H9 (cell line): Measurements from ENCODE around the gene PRKCA. TPM values are rescaled to one million over a fixed set of nuclear protein-coding genes. Genes with fewer than 3 reads are reported as not detected.

Experiments
- DNase-seq: peaks from one replicate; pipeline ENCODE4 v3.0.0-alpha.2; 2017
- H2AFZ ChIP-seq: one replicate; pipeline ENCODE4 v1.6.1; 2013; ENCODE audit warnings: mild to moderate bottlenecking, low read length, control low read depth, moderate library complexity
- H2AK5ac ChIP-seq: 2 replicates; pipeline ENCODE4 v1.6.1; 2013; ENCODE audit warnings: low read length, control low read depth, mixed read lengths; ENCODE audit not compliant: insufficient read length
- H2BK120ac ChIP-seq: one replicate; pipeline ENCODE4 v1.6.1; 2013; ENCODE audit warnings: low read depth, mild to moderate bottlenecking, low read length, control low read depth, inconsistent platforms; ENCODE audit not compliant: poor library complexity, severe bottlenecking
- H2BK12ac ChIP-seq: 2 replicates; pipeline ENCODE4 v1.6.1; 2013; ENCODE audit warnings: low read length, control low read depth, mixed read lengths, low read depth; ENCODE audit not compliant: insufficient read length
- H2BK15ac ChIP-seq: 2 replicates; pipeline ENCODE4 v1.6.1; 2013; ENCODE audit warnings: low read depth, low read length, control low read depth
- H2BK20ac ChIP-seq: one replicate; pipeline ENCODE4 v1.6.1; 2013; ENCODE audit warnings: low read depth, mild to moderate bottlenecking, low read length, control low read depth, inconsistent platforms; ENCODE audit not compliant: poor library complexity, severe bottlenecking
- H2BK5ac ChIP-seq: 2 replicates; pipeline ENCODE4 v1.6.1; 2013; ENCODE audit warnings: low read length, control low read depth, mixed read lengths; ENCODE audit not compliant: insufficient read length
- H3K14ac ChIP-seq: 2 replicates; pipeline ENCODE4 v1.6.1; 2013; ENCODE audit warnings: low read length, control low read depth; ENCODE audit not compliant: insufficient read depth
- H3K18ac ChIP-seq: 2 replicates; pipeline ENCODE4 v1.6.1; 2013; ENCODE audit warnings: low read depth, mild to moderate bottlenecking, mixed read lengths, low read length, control low read depth; ENCODE audit not compliant: insufficient read length
- H3K23ac ChIP-seq: 2 replicates; pipeline ENCODE4 v1.6.1; 2013; ENCODE audit warnings: low read length, control low read depth, mixed read lengths, low read depth; ENCODE audit not compliant: insufficient read length
- H3K23me2 ChIP-seq: 2 replicates; pipeline ENCODE4 v1.6.1; 2013; ENCODE audit warnings: low read depth, mild to moderate bottlenecking, mixed read lengths, low read length, control low read depth; ENCODE audit not compliant: insufficient read length, poor library complexity, severe bottlenecking
- H3K27ac ChIP-seq: 2 replicates; pipeline ENCODE4 v1.5.1; 2013; ENCODE audit warnings: low read length, control low read depth, mixed read lengths, low read depth; ENCODE audit not compliant: insufficient read length
- H3K27me3 ChIP-seq: 2 replicates; pipeline ENCODE4 v1.6.1; 2013; ENCODE audit warnings: low read length, control low read depth, inconsistent platforms; ENCODE audit not compliant: insufficient read depth
- H3K4ac ChIP-seq: 2 replicates; pipeline ENCODE4 v1.6.1; 2013; ENCODE audit warnings: low read depth, mild to moderate bottlenecking, control low read depth, inconsistent platforms, low read length, moderate library complexity
- H3K4me1 ChIP-seq: 2 replicates; pipeline ENCODE4 v1.6.1; 2013; ENCODE audit warnings: low read length, control low read depth, inconsistent platforms; ENCODE audit not compliant: insufficient read depth
- H3K4me2 ChIP-seq: 2 replicates; pipeline ENCODE4 v1.6.1; 2013; ENCODE audit warnings: low read length, control low read depth, mixed read lengths; ENCODE audit not compliant: insufficient read length, insufficient read depth
- H3K56ac ChIP-seq: 2 replicates; pipeline ENCODE4 v1.6.1; 2013; ENCODE audit warnings: low read depth, mild to moderate bottlenecking, mixed read lengths, low read length, control low read depth; ENCODE audit not compliant: insufficient read length
- H3K79me1 ChIP-seq: 2 replicates; pipeline ENCODE4 v1.6.1; 2013; ENCODE audit warnings: low read depth, mild to moderate bottlenecking, moderate library complexity, low read length, control low read depth, inconsistent platforms; ENCODE audit not compliant: insufficient read depth, poor library complexity, severe bottlenecking
- H3K79me2 ChIP-seq: 2 replicates; pipeline ENCODE4 v1.6.1; 2013; ENCODE audit warnings: low read length, control low read depth, inconsistent platforms; ENCODE audit not compliant: insufficient read depth
- H3K9ac ChIP-seq: 2 replicates; pipeline ENCODE4 v1.6.1; 2013; ENCODE audit warnings: low read length, control low read depth, mixed read lengths; ENCODE audit not compliant: insufficient read length; ENCODE audit errors: extremely low read depth
- H3K9me3 ChIP-seq: one replicate; pipeline ENCODE4 v1.6.1; 2013; ENCODE audit warnings: low read depth, low read length, inconsistent platforms; ENCODE audit not compliant: control insufficient read depth
- H3T11ph ChIP-seq: one replicate; pipeline ENCODE4 v1.6.1; 2013; ENCODE audit warnings: mild to moderate bottlenecking, low read length, control low read depth, inconsistent platforms
- H4K20me1 ChIP-seq: one replicate; pipeline ENCODE4 v1.6.1; 2013; ENCODE audit not compliant: control insufficient read depth, insufficient read length, insufficient read depth
- H4K5ac ChIP-seq: 2 replicates; pipeline ENCODE4 v1.6.1; 2013; ENCODE audit warnings: low read depth, mild to moderate bottlenecking, mixed read lengths, low read length, control low read depth; ENCODE audit not compliant: insufficient read length
- H4K8ac ChIP-seq: replicated peaks from 2 replicates; pipeline ENCODE4 v1.6.1; 2013; ENCODE audit warnings: low read length, control low read depth, mixed read lengths, low read depth; ENCODE audit not compliant: insufficient read length
- H4K91ac ChIP-seq: 2 replicates; pipeline ENCODE4 v1.6.1; 2013; ENCODE audit warnings: low read depth, mild to moderate bottlenecking, moderate library complexity, mixed read lengths, low read length, control low read depth; ENCODE audit not compliant: insufficient read length
- H3K27ac Mint-ChIP-seq, 3 experiments: 2 replicates in 2 of 3; 3 replicates in 1 of 3; pipeline ENCODE4 v1.8.0; 2020 to 2021; ENCODE audit warnings: mixed read lengths in 3 of 3, mild to moderate bottlenecking in 1 of 3, moderate library complexity in 1 of 3
- H3K27me3 Mint-ChIP-seq: 2 replicates; pipeline ENCODE4 v1.8.0; 2021; ENCODE audit warnings: low read depth, mild to moderate bottlenecking, moderate library complexity, mixed read lengths
- H3K36me3 Mint-ChIP-seq, 3 experiments: 2 replicates in 2 of 3; 3 replicates in 1 of 3; pipeline ENCODE4 v1.8.0; 2020 to 2021; ENCODE audit warnings: low read depth in 3 of 3, mixed read lengths in 3 of 3; ENCODE audit not compliant: insufficient read depth in 1 of 3
- H3K4me1 Mint-ChIP-seq, 2 experiments: 2 replicates each; pipeline ENCODE4 v1.8.0; 2020; ENCODE audit warnings: mixed read lengths in 2 of 2
- H3K4me3 Mint-ChIP-seq, 2 experiments: 2 replicates in 1 of 2; 3 replicates in 1 of 2; pipeline ENCODE4 v1.8.0; 2020 to 2021; ENCODE audit warnings: mild to moderate bottlenecking in 2 of 2, mixed read lengths in 2 of 2, moderate library complexity in 1 of 2
- H3K9me3 Mint-ChIP-seq, 2 experiments: 2 replicates in 1 of 2; 3 replicates in 1 of 2; pipeline ENCODE4 v1.8.0; 2020; ENCODE audit warnings: mild to moderate bottlenecking in 2 of 2, mixed read lengths in 2 of 2, moderate library complexity in 1 of 2
- whole genome bisulfite sequencing: extraction: QIAGEN DNeasy Blood & Tissue Kit; methylation state at CpG from one replicate; pipeline ENCODE4 v1.1.7; 2013; ENCODE audit warnings: missing lambda C conversion rate, low lambda C conversion rate, mixed read lengths; ENCODE audit not compliant: insufficient read length; ENCODE audit errors: extremely low coverage; 5-methylcytosine and 5-hydroxymethylcytosine counted together
- total RNA-seq: library from RNA; stranded (reverse); gene quantifications from 2 replicates; pipeline ENCODE4 v1.2.1, GENCODE V29; 2021
- TF ChIP-seq, protein P1 (sequence below): fragments of 200-600 bp; sonication (generic); conservative IDR thresholded peaks from 3 replicates; pipeline ENCODE4 v1.8.0; 2021; ENCODE audit warnings: antibody characterized with exemption, mild to moderate bottlenecking

Gene PRKCA
- total RNA-seq, 1 experiment from 2014 or later, result 10.5 TPM

DNA sequence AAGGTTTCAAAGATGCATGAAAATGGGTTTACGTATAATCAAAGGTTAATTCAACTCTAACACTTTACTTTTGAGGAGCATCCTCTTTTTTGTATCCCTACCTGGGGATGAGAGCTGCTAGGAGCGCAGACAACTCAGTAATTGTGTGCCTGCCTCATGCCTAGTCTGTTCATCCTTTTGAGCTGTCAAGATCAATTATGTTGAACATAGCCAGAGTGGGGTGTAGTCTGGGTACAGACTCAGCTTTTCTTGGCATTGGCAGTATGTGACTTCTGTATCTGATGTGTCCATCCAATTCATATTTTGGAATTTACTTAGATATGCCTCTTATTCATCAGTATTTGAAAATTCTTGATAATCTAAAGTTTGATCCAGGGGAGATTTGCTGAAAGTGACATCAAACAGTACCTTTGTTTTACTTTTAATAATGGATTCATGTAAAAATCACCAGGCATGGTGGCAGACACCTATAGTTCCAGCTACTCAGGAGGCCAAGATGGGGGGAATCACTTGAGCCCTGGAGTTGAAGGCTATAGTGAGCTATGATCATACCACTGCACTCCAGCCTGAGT, 24.1 kb downstream of the PRKCA start:
- Histone ChIP-seq H3K56ac (no peak overlapping the region), H3K23ac (no peak overlapping the region), H3K27me3 (no peaks in the 10 kb centered on the region), H4K91ac (no peak overlapping the region), H2BK120ac (no peak overlapping the region), H3K4me1 (no peaks in the 10 kb centered on the region), H3K27ac (no peak overlapping the region), H3K9ac (no peak overlapping the region), H4K8ac (no peak overlapping the region), H2BK5ac (no peak overlapping the region), H4K5ac (no peak overlapping the region), H3K9me3 (no peaks in the 10 kb centered on the region), H3K4me2 (no peak overlapping the region), H3K79me1 (no peaks in the 10 kb centered on the region), H3K14ac (no peak overlapping the region), H3K18ac (no peak overlapping the region), H2AFZ (no peak overlapping the region), H4K20me1 (no peaks in the 10 kb centered on the region), H3T11ph (no peak overlapping the region), H3K79me2 (no peaks in the 10 kb centered on the region; the same call in 1 of the 2 replicates), H2AK5ac (no peak overlapping the region), H2BK12ac (no peak overlapping the region), H3K23me2 (no peaks in the 10 kb centered on the region), H2BK15ac (no peak overlapping the region), H3K4ac (no peak overlapping the region), H2BK20ac (no peak overlapping the region)
- Mint-ChIP-seq H3K9me3 (peaks cover 6% of the 10 kb centered on the region in 2 experiments; a peak in 4 of 5 replicates), H3K36me3 (peaks cover 4 to 16% (median 6%) of the 10 kb centered on the region in 3 experiments; a peak in 4 of 7 replicates), H3K27ac (no peak overlapping the region), H3K27me3 (no peaks in the 10 kb centered on the region), H3K4me1 (no peaks in the 10 kb centered on the region), H3K4me3 (no peak overlapping the region)
- no CpG with 5 or more reads among the region's 2 CpGs for WGBS
- DNase-seq, result no peak
- TF ChIP-seq, protein P1, sequence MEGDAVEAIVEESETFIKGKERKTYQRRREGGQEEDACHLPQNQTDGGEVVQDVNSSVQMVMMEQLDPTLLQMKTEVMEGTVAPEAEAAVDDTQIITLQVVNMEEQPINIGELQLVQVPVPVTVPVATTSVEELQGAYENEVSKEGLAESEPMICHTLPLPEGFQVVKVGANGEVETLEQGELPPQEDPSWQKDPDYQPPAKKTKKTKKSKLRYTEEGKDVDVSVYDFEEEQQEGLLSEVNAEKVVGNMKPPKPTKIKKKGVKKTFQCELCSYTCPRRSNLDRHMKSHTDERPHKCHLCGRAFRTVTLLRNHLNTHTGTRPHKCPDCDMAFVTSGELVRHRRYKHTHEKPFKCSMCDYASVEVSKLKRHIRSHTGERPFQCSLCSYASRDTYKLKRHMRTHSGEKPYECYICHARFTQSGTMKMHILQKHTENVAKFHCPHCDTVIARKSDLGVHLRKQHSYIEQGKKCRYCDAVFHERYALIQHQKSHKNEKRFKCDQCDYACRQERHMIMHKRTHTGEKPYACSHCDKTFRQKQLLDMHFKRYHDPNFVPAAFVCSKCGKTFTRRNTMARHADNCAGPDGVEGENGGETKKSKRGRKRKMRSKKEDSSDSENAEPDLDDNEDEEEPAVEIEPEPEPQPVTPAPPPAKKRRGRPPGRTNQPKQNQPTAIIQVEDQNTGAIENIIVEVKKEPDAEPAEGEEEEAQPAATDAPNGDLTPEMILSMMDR, result no peak
